Liver (tissue), 9 donors: Measurements from ENCODE around the gene TRIM38. TPM values are rescaled to one million over a fixed set of nuclear protein-coding genes. Genes with fewer than 3 reads are reported as not detected.

ENCODE experiments used
- DNase-seq: peaks from one replicate; pipeline ENCODE4 v3.0.0-alpha.2; 2017; ENCODE audit warnings: low spot score
- H3K27ac ChIP-seq, 2 donors: one replicate each; pipeline ENCODE4 v1.7.0; 2013; ENCODE audit warnings: inconsistent platforms in 2 of 2, low read length in 2 of 2, control low read depth in 1 of 2, low read depth in 1 of 2, mild to moderate bottlenecking in 1 of 2
- H3K27me3 ChIP-seq, 4 donors: one replicate each; pipeline versions ENCODE4 v1.6.1 to v1.7.0; 2013; ENCODE audit warnings: low read length in 3 of 4, inconsistent platforms in 1 of 4, mild to moderate bottlenecking in 1 of 4, moderate library complexity in 1 of 4; ENCODE audit not compliant: control insufficient read depth in 4 of 4, insufficient read depth in 4 of 4
- H3K36me3 ChIP-seq, 4 donors: one replicate each; pipeline versions ENCODE4 v1.6.1 to v1.7.0; 2013; ENCODE audit warnings: low read length in 3 of 4, mild to moderate bottlenecking in 3 of 4, low read depth in 1 of 4, moderate library complexity in 1 of 4; ENCODE audit not compliant: control insufficient read depth in 4 of 4, insufficient read depth in 3 of 4
- H3K4me1 ChIP-seq, 4 donors: one replicate each; pipeline versions ENCODE4 v1.6.1 to v1.7.0; 2013; ENCODE audit warnings: low read length in 3 of 4, mild to moderate bottlenecking in 3 of 4, moderate library complexity in 1 of 4; ENCODE audit not compliant: control insufficient read depth in 4 of 4, insufficient read depth in 4 of 4
- H3K4me3 ChIP-seq, 3 donors: one replicate each; pipeline versions ENCODE4 v1.6.1 to v1.7.0; 2013; ENCODE audit warnings: low read length in 3 of 3, control low read depth in 1 of 3, low read depth in 1 of 3, mild to moderate bottlenecking in 1 of 3
- H3K9ac ChIP-seq, 2 donors: one replicate each; pipeline ENCODE4 v1.7.0; 2013; ENCODE audit warnings: low read length in 2 of 2, mild to moderate bottlenecking in 2 of 2, moderate library complexity in 2 of 2, control low read depth in 1 of 2, low read depth in 1 of 2
- H3K9me3 ChIP-seq, 4 donors: one replicate each; pipeline versions ENCODE4 v1.6.1 to v1.7.0; 2013; ENCODE audit warnings: low read length in 3 of 4; ENCODE audit not compliant: control insufficient read depth in 4 of 4
- EGR1 ChIP-seq, 2 donors: IDR thresholded peaks; 2 replicates each; pipeline ENCODE4 v1.6.1; 2016 to 2018; ENCODE audit warnings: antibody characterized with exemption in 2 of 2, low read depth in 2 of 2
- FOXA1 ChIP-seq: IDR thresholded peaks from 2 replicates; pipeline ENCODE4 v1.6.1; 2016; ENCODE audit warnings: antibody characterized with exemption
- FOXA2 ChIP-seq: IDR thresholded peaks from 2 replicates; pipeline ENCODE4 v1.6.1; 2016; ENCODE audit warnings: antibody characterized with exemption
- GABPA ChIP-seq, 2 donors: IDR thresholded peaks in 1 of 2; conservative IDR thresholded peaks in 1 of 2; 2 replicates each; pipeline ENCODE4 v1.6.1; 2016; ENCODE audit warnings: antibody characterized with exemption in 2 of 2, mild to moderate bottlenecking in 1 of 2, moderate library complexity in 1 of 2
- HNF4A ChIP-seq, 2 donors: conservative IDR thresholded peaks; 2 replicates each; pipeline ENCODE4 v1.6.1; 2016; ENCODE audit warnings: antibody characterized with exemption in 2 of 2, mild to moderate bottlenecking in 2 of 2
- HNF4G ChIP-seq: IDR thresholded peaks from 2 replicates; pipeline ENCODE4 v1.6.1; 2016; ENCODE audit warnings: antibody characterized with exemption
- JUND ChIP-seq, 2 donors: IDR thresholded peaks; 2 replicates each; pipeline ENCODE4 v1.6.1; 2016; ENCODE audit warnings: antibody characterized with exemption in 2 of 2
- NR2F2 ChIP-seq: IDR thresholded peaks from 2 replicates; pipeline ENCODE4 v1.6.1; 2016; ENCODE audit warnings: antibody characterized with exemption
- RAD21 ChIP-seq, 2 donors: IDR thresholded peaks; 2 replicates each; pipeline ENCODE4 v1.6.1; 2016; ENCODE audit warnings: antibody characterized with exemption in 2 of 2, mild to moderate bottlenecking in 2 of 2
- REST ChIP-seq: IDR thresholded peaks from 2 replicates; pipeline ENCODE4 v1.6.1; 2016; ENCODE audit warnings: antibody characterized with exemption, mild to moderate bottlenecking
- RXRA ChIP-seq, 2 donors: IDR thresholded peaks; 2 replicates each; pipeline ENCODE4 v1.6.1; 2017 to 2018; ENCODE audit warnings: antibody characterized with exemption in 2 of 2, mild to moderate bottlenecking in 1 of 2
- SP1 ChIP-seq: IDR thresholded peaks from 2 replicates; pipeline ENCODE4 v1.6.1; 2018; ENCODE audit warnings: antibody characterized with exemption, mild to moderate bottlenecking
- TAF1 ChIP-seq: conservative IDR thresholded peaks from 2 replicates; pipeline ENCODE4 v1.6.1; 2016; ENCODE audit warnings: antibody characterized with exemption, mild to moderate bottlenecking
- YY1 ChIP-seq: IDR thresholded peaks from 2 replicates; pipeline ENCODE4 v1.6.1; 2016; ENCODE audit warnings: antibody characterized with exemption, mild to moderate bottlenecking
- WGBS: extraction: QIAGEN DNeasy Blood & Tissue Kit; methylation state at CpG from one replicate; pipeline ENCODE4 v1.1.7; 2013; 5-methylcytosine and 5-hydroxymethylcytosine counted together
- polyA plus RNA-seq, 2 donors: library from polyadenylated mRNA; stranded (reverse) in 1 of 2; unstranded in 1 of 2; fragments of 200-250 nt in 1 of 2; fragments of >200 nt in 1 of 2; fragmentation: Nextera tagmentation in 1 of 2; extraction: Ambion mirVana in 1 of 2; gene quantifications; one replicate each; pipeline versions ENCODE4 v1.2.1 to v1.2.3, GENCODE V29; 2013 to 2015
- total RNA-seq, 2 donors: library from RNA; depleted of rRNA; stranded (reverse); fragments of >200 nt; gene quantifications; one replicate each; pipeline ENCODE4 v1.2.3, GENCODE V29; 2014
- TF ChIP-seq, protein P1 (sequence below): IDR thresholded peaks from 2 replicates; pipeline ENCODE4 v1.6.1; 2016; ENCODE audit warnings: antibody characterized with exemption
- TF ChIP-seq, protein P2 (sequence below): IDR thresholded peaks from 2 replicates; pipeline ENCODE4 v1.6.1; 2016; ENCODE audit warnings: antibody characterized with exemption
- TF ChIP-seq, protein P3 (sequence below): IDR thresholded peaks from 2 replicates; pipeline ENCODE4 v1.6.1; 2016; ENCODE audit warnings: antibody characterized with exemption
- TF ChIP-seq, protein P4 (sequence below): fragments of 150-350 bp; IDR thresholded peaks from 2 replicates; pipeline ENCODE4 v1.5.1; 2017; ENCODE audit warnings: improper control_type of control experiment, low read depth, low read length; ENCODE audit not compliant: missing input control
- donor health status: healthy.
- donor health status: healthy.
- donor health status: healthy.
- donor health status: healthy.
- donor health status: healthy.

The TRIM38 gene
- total and polyA plus RNA-seq, 4 donors, result 1.5 to 3.9 (median 2.9) TPM

- H3K9me3 ChIP-seq, result no peaks in the 10 kb centered on the region
- no peak overlapping the region for H3K27ac ChIP-seq
- TF ChIP-seq HNF4A (conservative IDR thresholded peaks at IDR 0.05) (no peak), YY1 (no peak), RXRA (IDR thresholded peaks at IDR 0.05) (no peak), FOXA1 (no peak), SP1 (no peak)
- TF ChIP-seq, protein P1, sequence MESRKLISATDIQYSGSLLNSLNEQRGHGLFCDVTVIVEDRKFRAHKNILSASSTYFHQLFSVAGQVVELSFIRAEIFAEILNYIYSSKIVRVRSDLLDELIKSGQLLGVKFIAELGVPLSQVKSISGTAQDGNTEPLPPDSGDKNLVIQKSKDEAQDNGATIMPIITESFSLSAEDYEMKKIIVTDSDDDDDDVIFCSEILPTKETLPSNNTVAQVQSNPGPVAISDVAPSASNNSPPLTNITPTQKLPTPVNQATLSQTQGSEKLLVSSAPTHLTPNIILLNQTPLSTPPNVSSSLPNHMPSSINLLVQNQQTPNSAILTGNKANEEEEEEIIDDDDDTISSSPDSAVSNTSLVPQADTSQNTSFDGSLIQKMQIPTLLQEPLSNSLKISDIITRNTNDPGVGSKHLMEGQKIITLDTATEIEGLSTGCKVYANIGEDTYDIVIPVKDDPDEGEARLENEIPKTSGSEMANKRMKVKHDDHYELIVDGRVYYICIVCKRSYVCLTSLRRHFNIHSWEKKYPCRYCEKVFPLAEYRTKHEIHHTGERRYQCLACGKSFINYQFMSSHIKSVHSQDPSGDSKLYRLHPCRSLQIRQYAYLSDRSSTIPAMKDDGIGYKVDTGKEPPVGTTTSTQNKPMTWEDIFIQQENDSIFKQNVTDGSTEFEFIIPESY, result no peak
- no peak for DNase-seq
- no peak overlapping the region for H3K4me3 ChIP-seq
- WGBS, result 76% methylated on average over 2 of the region's 2 CpGs
- no peaks in the 10 kb centered on the region for H3K36me3 ChIP-seq
- H3K27me3 ChIP-seq, result no peaks in the 10 kb centered on the region
- no peak overlapping the region for H3K9ac ChIP-seq
- H3K4me1 ChIP-seq, result peaks cover 0 to 25% (median 13%) of the 10 kb centered on the region in 4 donors
Observed at GRCh38 chr6:25959890-25960536, 2.6 kb upstream of the TRIM38 start.

DNA sequence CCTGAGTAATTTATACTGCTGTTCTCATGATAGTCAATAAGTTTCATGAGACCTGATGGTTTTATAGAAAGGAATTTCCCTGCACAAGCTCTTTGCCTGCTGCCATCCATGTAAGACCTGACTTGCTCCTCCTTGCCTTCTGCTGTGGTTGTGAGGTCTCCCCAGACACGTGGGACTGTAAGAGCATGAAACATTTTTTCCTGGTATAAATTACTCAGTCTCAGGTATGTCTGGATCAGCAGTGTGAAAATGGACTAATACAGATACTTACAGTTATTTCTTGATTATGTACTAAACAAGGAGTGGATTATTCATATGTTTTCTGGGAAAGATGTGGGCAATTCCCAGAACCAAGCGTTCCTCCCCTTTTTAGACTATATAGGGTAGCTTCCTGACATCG is 1.9 kb upstream of the TRIM38 start:
- Histone ChIP-seq H3K4me3 (no peak overlapping the region), H3K4me1 (peaks cover 0 to 25% (median 13%) of the 10 kb centered on the region in 4 donors), H3K27me3 (no peaks in the 10 kb centered on the region), H3K9me3 (no peaks in the 10 kb centered on the region), H3K27ac (no peak overlapping the region), H3K36me3 (no peaks in the 10 kb centered on the region), H3K9ac (no peak overlapping the region)
- no peak for DNase-seq
- TF ChIP-seq TAF1, result no peak
- WGBS, result 93% methylated on average over 3 of the region's 3 CpGs

- Histone ChIP-seq H3K4me3 (peak overlapping the region in 1 of 3 donors; percentile 70), H3K9me3 (no peaks in the 10 kb centered on the region)
- 82% methylated on average over 3 of the region's 3 CpGs for WGBS
- no peak for TF ChIP-seq EGR1 (IDR thresholded peaks at IDR 0.05; ENCODE audit: low read depth in 2 of 2)
- TF ChIP-seq, protein P2, sequence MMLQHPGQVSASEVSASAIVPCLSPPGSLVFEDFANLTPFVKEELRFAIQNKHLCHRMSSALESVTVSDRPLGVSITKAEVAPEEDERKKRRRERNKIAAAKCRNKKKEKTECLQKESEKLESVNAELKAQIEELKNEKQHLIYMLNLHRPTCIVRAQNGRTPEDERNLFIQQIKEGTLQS, result no peak
- no peak for TF ChIP-seq JUND (IDR thresholded peaks at IDR 0.05)
- no peak for TF ChIP-seq GABPA (IDR thresholded peaks at IDR 0.05 in 1 of 2, conservative IDR thresholded peaks at IDR 0.05 in 1 of 2)
- TF ChIP-seq RXRA (IDR thresholded peaks at IDR 0.05), result no peak
- TF ChIP-seq, protein P3, sequence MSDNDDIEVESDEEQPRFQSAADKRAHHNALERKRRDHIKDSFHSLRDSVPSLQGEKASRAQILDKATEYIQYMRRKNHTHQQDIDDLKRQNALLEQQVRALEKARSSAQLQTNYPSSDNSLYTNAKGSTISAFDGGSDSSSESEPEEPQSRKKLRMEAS, result no peak
- TF ChIP-seq FOXA2, result no peak
- TF ChIP-seq YY1, result no peak
- TF ChIP-seq FOXA1, result no peak
- no peak for TF ChIP-seq SP1
- TF ChIP-seq NR2F2, result no peak
- no peak for TF ChIP-seq TAF1
- TF ChIP-seq, protein P1, result no peak
- no peak for TF ChIP-seq REST
- no peak for TF ChIP-seq HNF4G
- TF ChIP-seq RAD21 (IDR thresholded peaks at IDR 0.05), result no peak
- TF ChIP-seq, protein P4, sequence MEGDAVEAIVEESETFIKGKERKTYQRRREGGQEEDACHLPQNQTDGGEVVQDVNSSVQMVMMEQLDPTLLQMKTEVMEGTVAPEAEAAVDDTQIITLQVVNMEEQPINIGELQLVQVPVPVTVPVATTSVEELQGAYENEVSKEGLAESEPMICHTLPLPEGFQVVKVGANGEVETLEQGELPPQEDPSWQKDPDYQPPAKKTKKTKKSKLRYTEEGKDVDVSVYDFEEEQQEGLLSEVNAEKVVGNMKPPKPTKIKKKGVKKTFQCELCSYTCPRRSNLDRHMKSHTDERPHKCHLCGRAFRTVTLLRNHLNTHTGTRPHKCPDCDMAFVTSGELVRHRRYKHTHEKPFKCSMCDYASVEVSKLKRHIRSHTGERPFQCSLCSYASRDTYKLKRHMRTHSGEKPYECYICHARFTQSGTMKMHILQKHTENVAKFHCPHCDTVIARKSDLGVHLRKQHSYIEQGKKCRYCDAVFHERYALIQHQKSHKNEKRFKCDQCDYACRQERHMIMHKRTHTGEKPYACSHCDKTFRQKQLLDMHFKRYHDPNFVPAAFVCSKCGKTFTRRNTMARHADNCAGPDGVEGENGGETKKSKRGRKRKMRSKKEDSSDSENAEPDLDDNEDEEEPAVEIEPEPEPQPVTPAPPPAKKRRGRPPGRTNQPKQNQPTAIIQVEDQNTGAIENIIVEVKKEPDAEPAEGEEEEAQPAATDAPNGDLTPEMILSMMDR, result no peak
Observed at GRCh38 chr6:25961619-25962148, 918 bp upstream of the TRIM38 start.

More at GRCh38 chr6:25961619-25962148, 918 bp upstream of the TRIM38 start:
- H3K27me3 ChIP-seq, result no peaks in the 10 kb centered on the region
- peaks cover 0 to 7% (median 3%) of the 10 kb centered on the region in 4 donors for H3K36me3 ChIP-seq
- H3K4me1 ChIP-seq, result peaks cover 0 to 25% (median 16%) of the 10 kb centered on the region in 4 donors
- DNase-seq, result no peak
- peak overlapping the region; percentile 84 to 96 for H3K27ac ChIP-seq
- peak overlapping the region; percentile 89 to 100 for H3K9ac ChIP-seq
